GM04503 (cell line): ENCODE results near the gene CCDC138.

Experiments
- DNase-seq: peaks from one replicate; pipeline ENCODE4 v3.0.0-alpha.2; 2012; ENCODE audit warnings: low read depth

The CCDC138 gene

GRCh38 chr2:108918941-108919341 is 132.4 kb downstream of the CCDC138 start:
- DNase-seq = no peak

GRCh38 chr2:108919571-108920373 is 133.2 kb downstream of the CCDC138 start:
- no peak for DNase-seq

GRCh38 chr2:108920686-108921085 is 134.1 kb downstream of the CCDC138 start:
- DNase-seq = no peak

- DNase-seq = no peak
Measured at GRCh38 chr2:108921096-108922030, 134.8 kb downstream of the CCDC138 start.

GRCh38 chr2:108922141-108922915 is 135.8 kb downstream of the CCDC138 start:
- no peak for DNase-seq

- DNase-seq = no peak
Measured at GRCh38 chr2:108923019-108923700, 136.6 kb downstream of the CCDC138 start.

GRCh38 chr2:108923736-108924579 is 137.4 kb downstream of the CCDC138 start:
- DNase-seq = no peak

GRCh38 chr2:108924580-108925251 is 138.1 kb downstream of the CCDC138 start:
- no peak for DNase-seq

- DNase-seq = no peak
Measured at GRCh38 chr2:108925286-108925685, 138.7 kb downstream of the CCDC138 start.

- no peak for DNase-seq
Measured at GRCh38 chr2:108925735-108926134, 139.2 kb downstream of the CCDC138 start.
